Fibroblast of pulmonary artery (primary cell): ENCODE results near the gene MAML2.
A peak's percentile ranks its signal among the peaks of the same experiment; 100 is the strongest.

Source experiments
- DNase-seq: peaks from one replicate; pipeline ENCODE4 v3.0.0-alpha.2; 2010; ENCODE audit warnings: low read depth
- H3K4me3 ChIP-seq: replicated peaks from 2 replicates; pipeline ENCODE4 v1.5.1; 2011; ENCODE audit warnings: low read depth, mild to moderate bottlenecking, control low read depth, low read length, moderate library complexity
- TF ChIP-seq, protein P1 (sequence below): IDR thresholded peaks from 2 replicates; pipeline ENCODE4 v1.5.1; 2011; ENCODE audit warnings: mild to moderate bottlenecking, control low read depth, low read length, inconsistent platforms; ENCODE audit errors: missing control alignments

Gene MAML2

DNA sequence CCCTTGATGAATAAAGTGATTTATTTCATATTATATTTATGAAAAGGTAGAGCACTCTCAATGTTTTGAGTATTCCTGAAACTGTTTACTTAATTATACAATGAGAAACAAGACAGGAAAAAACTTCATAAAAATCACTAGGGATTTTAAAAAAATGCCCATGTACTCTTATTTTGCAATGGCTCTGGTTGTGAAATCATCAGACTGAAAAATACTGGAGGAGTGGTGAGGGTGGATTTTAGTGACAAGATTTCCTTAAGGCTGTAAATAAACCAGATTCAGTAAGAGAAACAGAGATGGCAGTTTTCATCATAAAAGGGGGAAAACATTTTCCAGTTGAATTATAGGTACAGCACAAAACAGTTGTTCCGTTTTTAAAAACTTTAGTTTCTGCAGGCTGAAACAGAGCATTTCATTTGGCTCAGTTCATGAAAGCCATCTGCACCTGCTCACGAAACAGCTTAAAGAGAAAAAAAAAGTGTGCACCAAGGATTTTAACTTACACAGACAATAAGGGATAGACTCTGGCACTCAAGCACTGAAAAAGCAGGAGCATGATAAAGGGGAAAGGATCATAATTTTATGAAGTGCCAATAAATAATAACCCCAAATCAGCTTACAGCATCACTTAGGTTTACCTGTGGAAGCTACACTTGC is 100.7 kb downstream of the MAML2 start:
- peak; percentile 77 for DNase-seq
- no peak overlapping the region for H3K4me3 ChIP-seq
- TF ChIP-seq, protein P1, sequence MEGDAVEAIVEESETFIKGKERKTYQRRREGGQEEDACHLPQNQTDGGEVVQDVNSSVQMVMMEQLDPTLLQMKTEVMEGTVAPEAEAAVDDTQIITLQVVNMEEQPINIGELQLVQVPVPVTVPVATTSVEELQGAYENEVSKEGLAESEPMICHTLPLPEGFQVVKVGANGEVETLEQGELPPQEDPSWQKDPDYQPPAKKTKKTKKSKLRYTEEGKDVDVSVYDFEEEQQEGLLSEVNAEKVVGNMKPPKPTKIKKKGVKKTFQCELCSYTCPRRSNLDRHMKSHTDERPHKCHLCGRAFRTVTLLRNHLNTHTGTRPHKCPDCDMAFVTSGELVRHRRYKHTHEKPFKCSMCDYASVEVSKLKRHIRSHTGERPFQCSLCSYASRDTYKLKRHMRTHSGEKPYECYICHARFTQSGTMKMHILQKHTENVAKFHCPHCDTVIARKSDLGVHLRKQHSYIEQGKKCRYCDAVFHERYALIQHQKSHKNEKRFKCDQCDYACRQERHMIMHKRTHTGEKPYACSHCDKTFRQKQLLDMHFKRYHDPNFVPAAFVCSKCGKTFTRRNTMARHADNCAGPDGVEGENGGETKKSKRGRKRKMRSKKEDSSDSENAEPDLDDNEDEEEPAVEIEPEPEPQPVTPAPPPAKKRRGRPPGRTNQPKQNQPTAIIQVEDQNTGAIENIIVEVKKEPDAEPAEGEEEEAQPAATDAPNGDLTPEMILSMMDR: no peak

DNA sequence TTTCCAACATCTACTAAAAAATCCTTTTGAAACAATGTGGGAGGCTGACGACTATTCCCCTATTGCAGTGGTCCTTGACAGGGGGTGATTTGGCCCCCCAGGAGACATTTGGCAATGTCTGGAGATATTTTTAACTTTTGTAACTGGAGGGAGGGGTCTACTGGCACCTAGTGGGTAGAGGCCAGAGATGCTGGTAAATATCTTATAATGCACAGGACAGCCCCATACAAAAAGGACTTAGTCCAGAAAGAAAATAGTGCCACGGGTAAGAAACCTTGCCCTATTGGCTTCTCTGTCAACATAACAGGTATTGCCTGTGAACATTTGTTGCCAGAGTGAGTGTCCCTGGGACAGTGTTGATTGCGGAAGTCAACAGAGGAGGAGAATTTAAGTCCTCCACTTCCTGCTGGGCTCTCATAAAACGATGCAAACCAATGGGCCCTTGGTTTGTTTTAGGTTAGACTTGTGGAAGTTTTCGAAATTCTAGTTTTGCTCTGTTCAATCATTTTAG is 101.6 kb downstream of the MAML2 start:
- TF ChIP-seq, protein P1: no peak
- no peak overlapping the region for H3K4me3 ChIP-seq

DNA sequence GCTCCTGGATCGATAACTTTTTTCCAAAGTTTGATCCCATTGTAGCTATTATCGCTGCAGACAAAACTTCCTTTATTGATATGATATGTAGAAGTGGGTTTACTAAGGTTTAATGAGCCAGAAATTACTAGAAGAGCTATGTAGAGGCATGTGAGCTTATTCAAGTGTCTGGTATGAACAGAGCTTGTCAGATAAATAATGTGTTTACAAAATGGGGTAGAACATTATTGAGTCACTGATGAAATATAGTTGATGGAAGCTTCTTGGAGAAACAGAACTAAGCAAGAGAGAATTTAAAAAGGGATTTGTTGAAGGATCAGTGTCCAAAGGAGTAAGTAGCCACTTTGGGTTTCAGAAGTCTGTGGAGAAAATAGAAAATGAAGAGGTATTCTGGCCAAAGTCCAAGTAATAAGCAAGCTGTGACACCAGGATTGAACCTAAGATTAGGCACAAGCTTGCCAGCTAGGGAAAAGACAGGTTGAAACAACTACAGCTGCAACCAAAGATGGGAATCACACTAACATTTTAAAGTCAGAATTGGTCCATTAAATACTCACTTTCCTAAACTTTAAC is 104.3 kb downstream of the MAML2 start:
- H3K4me3 ChIP-seq: no peak overlapping the region
- no peak for DNase-seq
- TF ChIP-seq, protein P1: no peak

More for the DNA sequence above, 101.6 kb downstream of the MAML2 start:
- no peak for DNase-seq

DNA sequence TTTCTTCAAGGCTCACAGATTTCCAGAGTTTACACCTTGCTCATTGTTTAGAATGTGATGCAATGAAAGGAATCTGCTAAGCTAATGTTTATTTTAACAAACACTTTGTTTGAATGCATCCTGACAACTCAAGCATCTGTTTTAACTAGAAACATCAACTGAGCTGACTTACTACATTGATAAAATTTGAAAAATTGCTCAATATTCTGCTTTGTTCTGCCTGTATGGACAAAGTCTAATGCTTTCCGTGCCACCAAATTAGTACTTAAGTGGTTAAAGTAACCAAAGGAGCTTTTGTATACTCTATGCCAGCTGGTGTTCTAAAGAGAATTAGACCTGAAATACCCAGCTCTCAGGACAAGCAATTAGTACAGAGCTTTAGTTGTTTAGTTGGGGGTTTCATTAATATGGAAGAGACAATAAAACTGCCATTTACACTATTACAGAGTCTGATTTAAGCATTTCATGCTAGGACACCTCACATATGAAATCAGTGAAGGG is 105.2 kb downstream of the MAML2 start:
- TF ChIP-seq, protein P1: no peak
- no peak overlapping the region for H3K4me3 ChIP-seq
- DNase-seq: no peak

DNA sequence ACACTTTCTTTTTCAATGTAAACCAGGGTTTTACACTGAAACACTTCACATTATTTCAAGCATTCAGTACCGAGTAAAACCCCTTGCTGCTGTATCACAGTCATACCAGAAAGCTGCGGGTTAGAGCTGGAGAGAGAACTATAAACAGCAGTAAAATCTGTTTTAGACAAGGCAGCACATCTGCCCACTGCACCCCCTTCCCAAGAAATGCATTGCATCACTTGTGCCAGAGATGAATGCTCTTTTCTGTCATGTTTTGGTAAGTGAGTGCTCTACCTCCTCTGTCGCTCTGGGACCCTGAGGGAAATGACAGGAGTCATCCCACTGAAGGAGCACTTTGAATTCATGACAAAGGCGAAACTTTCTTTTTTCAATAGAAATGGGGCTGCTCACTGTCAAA is 107.2 kb downstream of the MAML2 start:
- DNase-seq: no peak
- TF ChIP-seq, protein P1: no peak
- no peak overlapping the region for H3K4me3 ChIP-seq

DNA sequence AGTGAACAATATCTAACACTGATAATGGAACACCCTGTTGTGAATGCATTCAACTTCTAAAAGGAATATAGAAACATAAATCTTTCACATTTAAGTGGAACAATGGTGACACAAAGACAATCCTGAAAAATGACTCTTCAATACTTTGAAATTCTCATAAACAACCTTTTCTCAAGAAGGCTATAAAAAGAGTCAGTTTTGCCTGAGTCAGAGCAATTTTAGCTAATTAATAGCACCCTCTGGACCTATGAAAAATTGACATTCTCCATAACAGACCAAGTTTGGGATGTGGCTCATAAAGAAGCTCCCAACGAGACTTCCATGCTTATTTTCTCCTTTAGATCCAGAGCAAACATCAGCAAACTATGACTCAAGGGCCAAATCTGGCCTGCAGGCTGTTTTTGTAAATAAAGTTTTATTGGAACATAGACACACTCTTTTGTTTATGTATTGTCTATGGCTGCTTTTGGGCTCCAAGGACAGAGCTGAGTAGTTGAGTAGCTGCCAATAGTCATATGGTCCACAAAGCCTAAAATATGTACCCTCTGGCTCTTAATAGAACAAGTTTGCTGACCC is 108.0 kb downstream of the MAML2 start:
- TF ChIP-seq, protein P1: no peak
- DNase-seq: no peak
- H3K4me3 ChIP-seq: no peak overlapping the region

DNA sequence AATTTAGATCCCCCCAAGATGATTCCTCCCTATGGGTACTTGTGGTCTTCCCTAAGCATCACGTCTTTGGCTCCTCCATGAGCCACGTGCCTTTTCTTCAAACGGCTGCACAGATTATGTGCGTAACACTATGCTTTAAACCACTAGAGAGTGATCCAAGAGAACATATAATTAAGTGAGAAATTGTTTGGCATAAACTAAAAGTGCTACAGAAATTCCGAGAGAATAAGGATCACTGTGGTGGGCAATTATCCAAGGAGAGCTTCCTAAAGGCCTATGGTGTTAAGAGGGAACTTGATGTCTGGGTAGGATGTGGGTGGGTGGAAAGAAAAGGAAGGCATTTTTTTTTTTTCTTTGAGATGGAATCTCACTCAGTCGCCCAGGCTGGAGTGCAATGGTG is 110.9 kb downstream of the MAML2 start:
- DNase-seq: no peak
- TF ChIP-seq, protein P1: no peak
- no peak overlapping the region for H3K4me3 ChIP-seq
